DMS 273 treated with DMSO at 0.1 percent for 48 hours (cell line): ENCODE data around the gene BMPR1A.

Experiments used
- DNase-seq: peaks from one replicate; lab custom pipeline; 2025; lab: John Stamatoyannopoulos, UW

Gene BMPR1A

DNA sequence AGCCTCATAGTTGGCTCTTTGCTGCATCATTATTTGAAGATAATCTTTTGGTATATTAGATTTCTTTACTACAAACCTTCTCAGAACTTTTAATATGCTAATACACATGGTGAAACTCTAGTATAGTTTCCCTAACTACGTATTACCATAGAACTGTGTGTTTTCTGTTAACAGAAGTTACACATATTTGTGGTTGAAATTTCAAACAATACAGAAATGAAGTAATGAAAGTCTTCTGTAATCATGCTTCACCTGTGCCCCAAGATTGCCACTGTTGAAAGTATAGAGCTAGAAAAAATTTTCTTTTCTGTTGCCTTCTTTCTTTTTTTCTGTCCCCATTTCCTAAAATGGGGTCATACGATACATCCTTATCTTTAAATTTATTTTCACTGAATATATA, 9.1 kb downstream of the BMPR1A start:
- no peak for DNase-seq

DNA sequence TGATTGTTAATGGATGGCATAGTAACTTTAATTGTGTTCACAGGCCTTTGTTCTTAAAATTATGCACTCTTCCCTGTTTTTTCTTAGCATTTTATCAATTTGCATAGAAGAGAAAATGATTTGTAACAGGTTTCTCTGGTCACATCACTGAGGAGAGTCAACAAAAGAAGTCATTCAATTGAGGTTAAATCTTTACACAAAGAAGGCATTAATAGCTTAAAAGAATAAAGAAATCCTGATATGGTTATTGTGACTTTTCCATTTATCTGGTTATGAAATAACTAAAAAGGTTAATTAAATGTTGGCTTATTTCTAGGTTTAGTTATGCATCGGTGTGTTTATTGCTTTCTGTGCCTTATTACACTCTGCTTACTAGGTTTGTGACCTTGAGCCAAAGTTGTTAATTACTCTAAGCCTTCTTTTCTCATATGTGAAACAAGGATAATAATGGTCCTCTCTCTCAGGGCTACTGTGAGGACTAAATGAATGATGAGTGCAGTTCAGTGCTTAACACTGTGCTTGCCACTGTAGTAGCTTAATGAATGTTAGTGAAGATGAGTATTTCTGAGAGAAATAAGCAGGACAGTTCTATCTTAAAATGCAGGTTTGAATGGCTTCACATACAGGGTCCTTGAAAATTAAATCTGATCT, 12.1 kb downstream of the BMPR1A start:
- no peak for DNase-seq

DNA sequence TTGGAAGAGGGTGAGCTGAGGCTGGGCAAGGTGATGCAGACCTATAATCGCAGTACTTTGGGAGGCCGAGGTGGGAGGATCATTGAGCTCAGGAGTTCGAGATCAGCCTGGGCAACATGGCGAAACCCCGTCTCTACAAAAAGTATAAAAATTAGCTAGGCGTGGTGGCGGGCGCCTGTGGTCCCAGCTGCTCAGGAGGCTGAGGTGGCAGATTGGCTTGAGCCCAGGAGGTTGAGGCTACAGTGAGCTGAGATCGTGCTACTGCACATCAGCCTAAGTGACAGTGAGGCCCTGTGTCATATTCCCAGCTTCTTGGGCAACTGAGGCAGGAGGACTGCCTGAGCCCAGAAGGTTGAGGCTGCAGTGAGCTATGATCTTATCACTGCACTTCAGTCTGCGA, 13.6 kb downstream of the BMPR1A start:
- no peak for DNase-seq

DNA sequence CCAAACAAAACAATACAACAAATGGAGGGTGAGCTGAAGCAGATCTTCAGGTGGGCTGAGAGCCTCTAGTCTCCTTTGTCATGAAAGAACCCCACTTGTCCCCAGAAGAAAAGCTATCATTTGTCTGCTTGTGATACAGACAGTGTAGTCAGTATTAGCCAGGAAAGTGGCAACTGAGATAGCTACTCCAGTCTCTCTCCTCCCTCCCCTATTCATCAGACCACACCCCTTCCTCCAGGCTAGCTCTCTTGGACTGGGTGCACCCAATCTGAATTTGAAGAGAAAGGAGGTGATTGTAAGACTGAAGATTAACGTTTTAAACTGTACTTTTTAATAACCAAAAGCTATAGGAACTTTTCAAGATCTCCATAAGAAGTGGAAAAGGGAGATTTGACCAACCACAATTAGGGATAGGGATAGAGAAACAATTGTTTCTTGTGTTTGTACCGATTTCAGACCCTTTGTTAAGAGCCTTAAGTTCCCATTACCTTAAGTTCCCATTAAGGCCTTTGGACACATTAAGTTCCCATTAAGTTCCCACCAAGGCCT, 14.1 kb downstream of the BMPR1A start:
- DNase-seq: no peak

DNA sequence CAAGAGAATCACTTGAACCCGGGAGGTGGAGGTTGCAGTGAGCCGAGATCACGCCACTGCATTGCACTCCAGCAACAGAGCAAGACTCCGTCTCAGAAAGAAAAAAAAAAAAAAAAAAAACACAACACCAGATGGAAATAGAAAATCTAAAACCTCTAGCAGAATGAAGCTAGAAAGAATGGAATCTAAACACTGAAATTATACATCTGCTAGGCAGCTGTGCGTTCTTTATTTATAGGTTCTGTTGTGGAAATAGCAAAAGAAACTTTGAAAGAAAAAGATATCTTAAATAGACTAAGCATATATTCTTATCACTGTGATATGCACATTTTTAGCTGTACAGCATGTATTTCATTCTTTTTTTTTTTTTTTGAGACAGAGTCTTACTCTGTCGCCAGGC, 17.1 kb downstream of the BMPR1A start:
- DNase-seq: no peak

DNA sequence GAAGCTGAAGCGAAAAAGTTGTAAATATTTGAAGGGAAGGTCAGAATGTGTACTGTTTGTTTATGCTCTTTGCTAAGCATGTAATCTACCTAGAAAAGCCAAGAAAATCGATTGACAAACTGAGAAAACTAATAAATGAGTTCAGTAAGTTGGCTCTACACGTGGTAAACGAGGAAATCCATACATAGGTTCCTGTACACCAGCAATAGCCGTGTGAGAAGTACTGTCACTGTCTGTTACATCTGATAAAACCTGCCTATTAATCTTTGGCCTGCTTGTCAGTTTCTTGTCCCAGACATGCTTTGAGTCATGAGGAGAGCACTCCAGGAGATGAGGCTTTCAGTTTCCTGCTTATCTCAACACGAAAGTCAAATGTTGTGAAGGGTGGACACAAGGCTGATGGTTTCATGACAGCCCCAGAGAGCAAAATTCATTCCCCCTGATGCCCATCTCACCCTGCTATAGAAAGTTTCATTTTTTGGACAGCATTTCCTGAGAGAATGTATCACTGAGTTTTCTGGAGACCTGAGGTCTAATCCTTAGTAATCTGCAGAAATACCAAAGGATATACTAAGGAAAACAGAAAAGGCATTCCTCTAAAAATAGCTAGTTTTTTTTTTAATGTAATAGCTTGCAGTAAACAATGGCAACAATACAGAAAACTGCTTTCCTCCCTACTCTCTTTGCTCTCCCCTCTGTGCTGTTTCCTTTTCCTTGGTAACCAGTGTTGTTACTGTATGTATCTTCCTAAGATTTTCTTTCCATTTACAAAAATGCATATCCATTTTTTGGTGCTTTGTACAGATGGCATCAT, 18.8 kb downstream of the BMPR1A start:
- DNase-seq: no peak

DNA sequence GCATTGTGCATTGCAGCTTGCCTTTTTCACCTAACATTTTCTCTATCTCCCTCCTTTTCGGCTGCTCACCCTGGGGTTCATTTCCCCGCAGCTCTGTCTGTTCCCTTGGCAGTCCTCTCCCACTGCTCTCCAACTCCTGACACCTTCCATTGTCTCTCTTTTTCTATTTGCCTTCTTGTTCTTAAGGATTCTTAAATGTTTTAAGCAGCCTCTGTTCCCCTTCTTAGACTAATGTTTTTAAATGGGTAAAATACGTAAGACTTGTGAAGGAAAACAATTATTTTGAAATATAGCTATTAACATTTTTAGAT, 19.4 kb downstream of the BMPR1A start:
- DNase-seq: no peak

DNA sequence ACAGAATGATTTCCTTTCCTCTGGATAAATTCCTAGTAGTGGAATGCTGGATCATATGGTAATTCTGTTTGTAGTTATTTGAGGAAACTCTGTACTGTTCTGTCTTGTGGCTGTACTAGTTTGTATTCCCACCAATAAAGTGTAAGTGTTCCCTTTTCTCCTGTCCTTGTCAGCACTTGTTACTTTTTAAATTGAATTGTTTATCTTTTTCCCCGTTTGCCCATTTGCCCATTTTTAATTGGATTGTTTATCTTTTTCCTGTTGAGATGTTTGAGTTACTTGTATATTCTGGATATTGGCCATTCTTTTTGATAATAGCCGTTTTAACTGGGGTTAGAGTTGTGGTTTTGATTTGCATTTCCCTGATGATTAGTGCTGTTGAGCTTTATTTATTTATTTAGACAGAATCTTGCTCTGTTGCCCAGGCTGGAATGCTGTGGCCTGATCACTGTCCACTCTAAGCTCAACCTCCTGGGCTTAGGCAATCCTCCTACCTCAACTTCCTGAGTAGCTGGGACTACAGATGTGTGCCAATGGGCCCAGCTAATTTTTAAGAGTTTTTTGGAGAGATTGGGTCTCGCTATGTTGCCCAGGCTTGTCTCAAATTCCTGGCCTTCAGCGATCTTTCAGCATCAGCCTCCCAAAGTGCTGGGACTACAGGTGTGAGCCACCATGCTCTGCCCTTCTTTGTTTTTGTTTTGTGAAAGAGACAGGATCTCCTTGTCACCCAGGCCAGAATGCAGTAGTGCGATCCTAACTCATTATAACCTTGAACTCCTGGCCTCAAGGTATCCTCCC, 23.0 kb downstream of the BMPR1A start:
- DNase-seq: no peak

DNA sequence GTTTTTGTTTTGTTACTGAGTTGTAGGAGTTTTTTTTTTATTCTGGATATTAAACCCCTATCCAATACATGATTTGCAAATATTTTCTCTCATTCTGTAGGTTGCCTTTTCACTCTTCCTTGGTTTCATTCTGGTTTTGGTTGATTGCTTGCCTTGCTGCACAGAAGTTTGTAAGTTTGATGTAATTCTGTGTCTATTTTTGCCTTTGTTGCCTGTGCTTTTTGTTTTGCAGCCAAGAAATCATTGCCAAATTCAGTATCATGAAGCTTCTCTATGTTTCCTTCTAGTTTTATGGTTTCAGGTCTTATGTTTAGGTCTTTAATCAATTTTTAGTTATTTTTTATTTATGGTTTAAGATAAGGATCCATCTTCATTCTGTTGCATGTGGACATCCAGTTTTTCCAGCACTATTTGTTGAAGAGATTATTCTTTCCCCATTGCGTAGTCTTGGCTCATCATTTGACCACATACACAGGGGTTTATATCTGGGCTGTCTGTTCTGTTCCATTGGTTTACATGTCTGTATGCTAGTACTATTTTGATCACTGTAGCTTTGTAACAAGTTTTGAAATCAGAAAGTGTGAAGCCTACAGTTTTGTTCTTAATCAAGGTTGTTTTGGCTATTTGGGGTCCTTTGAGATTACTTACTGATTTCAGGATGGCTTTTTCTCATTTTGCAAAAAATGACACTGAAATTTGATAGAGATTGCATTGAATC, 26.4 kb downstream of the BMPR1A start:
- DNase-seq: no peak

DNA sequence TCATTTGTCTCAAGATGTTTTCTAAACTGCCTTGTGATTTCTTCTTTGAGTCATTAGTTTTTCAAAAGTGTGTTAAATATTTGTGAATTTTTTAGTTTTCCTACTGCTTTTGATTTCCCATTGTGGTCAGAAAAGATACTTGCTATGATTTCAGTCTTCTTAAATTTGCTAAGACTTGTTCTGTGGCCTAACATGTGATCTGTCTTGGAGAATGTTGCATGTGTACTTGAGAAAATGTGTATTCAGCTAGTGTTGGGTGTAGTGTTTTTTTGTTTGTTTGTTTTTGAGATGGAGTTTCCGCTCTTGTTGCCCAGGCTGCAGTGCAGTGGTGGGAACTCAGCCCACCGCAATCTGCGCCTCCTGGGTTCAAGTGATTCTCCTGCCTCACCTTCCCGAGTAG, 28.6 kb downstream of the BMPR1A start:
- no peak for DNase-seq

DNA sequence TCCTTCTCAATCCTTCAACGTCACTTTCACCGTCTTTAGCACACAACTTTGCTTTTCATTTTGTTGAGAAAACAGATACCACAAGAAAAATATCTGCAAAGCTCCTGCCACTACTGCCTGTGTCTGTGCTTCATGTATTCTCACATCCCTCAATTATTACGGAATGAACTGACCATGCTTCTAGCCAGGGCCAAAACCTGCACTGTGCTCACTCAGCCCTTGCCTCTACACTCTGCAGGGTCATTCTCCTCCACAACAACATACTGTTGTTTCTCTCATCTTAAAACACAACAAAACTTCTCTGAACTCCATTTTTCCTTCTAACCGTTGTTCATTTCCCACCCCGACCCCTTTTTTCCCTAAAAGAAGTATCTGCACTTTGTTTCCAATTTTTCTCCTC, 29.5 kb downstream of the BMPR1A start:
- DNase-seq: no peak

DNA sequence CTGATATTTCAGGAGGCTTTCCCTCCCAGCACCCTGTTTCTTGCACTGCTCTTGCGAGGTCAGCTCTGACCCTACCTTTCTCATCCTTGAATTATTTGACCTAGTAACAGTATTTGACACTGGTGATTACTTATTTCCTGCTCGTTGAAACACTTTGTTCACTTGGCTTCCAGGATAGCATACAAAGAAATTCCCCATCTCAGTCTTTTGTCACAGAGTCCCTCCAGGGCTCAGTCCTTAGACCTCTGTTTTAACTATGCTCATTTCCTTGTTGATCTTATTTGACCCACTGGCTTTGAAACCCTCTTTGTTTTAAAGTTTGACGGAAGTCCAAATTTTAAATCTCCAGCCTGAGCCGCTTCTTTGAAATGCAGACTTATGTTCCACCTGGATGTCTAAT, 29.9 kb downstream of the BMPR1A start:
- no peak for DNase-seq

DNA sequence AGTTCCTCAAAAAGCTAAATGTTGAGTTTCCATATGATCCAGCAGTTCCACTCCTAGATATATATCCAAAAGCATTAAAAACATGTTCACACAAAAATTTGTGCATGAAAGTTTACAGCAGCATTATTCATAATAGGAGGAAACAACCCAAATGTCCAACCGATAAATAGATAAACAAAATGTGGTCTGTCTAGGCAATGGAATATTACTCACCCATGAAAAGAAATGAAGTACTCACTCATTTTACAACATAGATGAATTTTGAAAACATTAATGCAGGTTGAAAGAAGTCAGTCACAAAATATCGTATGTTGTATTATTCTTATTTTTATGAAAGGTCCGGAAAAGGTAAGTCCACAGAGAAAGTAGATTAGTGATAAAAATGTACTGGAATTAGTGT, 34.0 kb downstream of the BMPR1A start:
- no peak for DNase-seq

DNA sequence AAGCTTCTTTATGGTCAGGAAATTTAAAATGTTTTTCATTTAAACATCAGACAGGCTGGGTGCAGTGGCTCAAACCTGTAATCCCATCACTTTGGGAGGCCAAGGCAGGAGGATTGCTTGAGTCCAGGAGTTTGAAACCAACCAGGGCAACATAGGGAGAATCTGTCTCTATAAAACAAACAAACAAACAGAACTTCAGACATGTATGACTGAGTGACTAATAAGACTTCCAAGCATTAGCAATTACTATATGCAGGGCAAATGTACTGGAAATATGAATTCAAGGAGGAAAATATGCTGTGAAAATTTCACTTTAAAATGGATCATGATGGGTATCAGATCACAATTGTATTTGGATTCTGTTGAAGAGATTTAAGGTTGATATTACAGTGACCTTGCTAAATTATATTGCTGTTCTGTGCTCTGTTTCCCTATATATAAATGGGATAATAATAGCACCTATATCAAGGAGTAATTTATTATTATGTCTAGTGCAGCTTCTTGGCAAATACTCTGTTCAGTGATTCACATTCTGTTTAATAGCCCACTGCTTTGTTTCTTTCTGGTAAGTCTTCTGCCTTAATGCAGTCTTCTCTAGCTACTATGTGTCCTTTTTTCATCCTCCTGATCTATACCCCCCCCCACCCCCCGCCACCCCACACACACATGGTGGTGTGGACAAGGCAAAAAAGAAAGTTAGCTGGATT, 36.2 kb downstream of the BMPR1A start:
- DNase-seq: no peak

DNA sequence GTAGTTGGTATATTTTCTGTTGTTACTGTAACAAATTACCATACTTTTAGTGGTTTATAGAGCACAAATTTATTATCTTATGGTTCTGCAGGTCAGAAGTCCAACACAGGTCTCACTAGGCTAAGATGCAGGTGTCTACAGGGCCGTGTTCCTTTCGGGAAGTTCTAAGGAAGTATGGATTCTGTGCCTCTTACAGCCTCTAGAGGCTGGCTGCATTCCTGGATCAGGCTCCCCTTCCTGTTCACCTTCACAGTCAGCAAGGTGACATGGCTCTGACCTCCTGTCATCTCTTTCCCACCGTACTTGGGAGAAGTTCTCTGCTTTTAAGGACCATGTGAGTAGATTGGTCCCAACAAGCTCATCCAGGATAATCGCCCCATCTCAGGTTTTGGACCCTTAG, 37.3 kb downstream of the BMPR1A start:
- no peak for DNase-seq

DNA sequence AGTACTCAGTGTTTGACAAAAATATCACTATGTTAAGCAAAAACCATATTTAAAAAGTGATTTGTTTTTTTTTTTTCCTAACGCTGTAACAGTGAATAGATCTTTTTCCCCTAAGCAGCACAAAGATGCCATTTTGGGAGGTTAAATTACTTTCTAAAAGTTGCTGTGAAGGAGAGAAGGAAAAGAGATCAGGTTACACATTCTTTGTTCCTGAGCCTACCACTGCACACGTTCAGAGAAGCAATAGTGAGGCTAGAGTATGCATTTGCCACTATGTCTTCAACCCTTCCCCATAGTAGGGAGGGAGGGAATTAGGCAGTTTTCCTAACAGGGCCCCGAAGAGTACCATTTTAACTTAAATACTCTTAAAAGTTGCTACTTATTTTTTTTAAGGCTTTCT, 38.9 kb downstream of the BMPR1A start:
- DNase-seq: peak; percentile 57

DNA sequence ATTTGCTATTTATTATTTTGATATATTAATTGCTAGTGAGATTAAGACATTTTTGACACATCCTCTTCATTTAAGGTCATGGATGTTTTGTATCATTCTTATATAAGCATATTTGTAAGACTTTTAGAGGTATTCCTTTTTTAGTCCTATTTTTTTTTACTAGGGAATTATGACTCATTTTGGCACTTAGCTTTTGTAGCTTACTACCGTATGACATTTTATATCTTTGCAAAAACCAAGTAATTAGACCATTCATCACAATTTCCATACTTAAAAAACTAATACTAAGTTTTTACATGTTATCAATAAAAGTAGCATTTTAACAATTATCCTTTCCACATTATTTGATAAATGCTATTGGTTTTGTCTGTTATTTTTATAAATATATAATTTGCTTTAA, 41.6 kb downstream of the BMPR1A start:
- no peak for DNase-seq

DNA sequence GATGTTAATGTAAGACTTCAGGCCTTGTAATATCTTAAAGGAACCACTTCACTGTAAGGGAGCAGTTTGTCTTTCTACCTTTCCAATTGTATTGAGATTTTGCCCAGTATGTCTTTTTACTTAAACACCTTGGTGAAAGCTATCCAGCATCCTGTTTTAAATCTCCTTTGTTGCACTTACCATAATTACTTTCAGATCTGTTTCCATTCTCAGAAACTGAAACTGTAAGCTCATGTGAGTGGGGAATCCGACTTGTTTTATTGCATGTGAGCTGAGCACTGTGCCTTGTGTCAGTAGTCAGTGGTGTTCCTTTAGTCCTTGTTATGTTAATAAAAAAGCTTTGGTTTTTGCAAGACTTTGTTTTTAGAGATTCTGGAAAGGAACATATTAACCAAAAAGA, 42.2 kb downstream of the BMPR1A start:
- DNase-seq: no peak

DNA sequence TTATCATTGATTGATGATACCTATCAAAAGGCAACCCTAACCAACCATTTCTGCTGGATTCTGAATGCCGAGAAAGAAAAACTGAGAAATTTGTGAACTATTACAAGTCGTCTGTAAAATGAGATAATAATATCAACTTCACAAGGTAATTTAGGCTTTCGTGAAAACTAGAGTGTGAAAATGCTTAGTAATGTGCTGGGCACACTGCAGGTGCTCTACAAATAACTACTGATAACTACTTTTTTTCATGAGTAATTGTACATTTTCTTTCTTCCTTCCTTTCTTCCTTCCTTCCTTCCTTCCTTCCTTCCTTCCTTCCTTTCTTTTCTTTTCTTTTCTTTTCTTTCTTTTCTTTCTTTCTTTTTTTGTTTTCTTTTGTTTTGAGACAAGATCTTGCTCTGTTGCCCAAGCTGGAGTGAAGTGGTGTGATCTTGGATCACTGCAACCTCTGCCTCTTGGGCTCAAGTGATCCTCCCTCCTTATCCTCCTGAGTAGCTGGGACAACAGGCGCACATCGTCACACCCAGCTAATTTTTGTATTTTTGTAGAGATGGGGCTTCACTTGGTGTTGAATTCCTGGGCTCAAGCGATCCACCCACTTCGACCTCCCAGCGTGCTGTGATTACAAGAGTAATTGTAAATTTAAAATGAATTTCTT, 42.9 kb downstream of the BMPR1A start:
- DNase-seq: no peak

DNA sequence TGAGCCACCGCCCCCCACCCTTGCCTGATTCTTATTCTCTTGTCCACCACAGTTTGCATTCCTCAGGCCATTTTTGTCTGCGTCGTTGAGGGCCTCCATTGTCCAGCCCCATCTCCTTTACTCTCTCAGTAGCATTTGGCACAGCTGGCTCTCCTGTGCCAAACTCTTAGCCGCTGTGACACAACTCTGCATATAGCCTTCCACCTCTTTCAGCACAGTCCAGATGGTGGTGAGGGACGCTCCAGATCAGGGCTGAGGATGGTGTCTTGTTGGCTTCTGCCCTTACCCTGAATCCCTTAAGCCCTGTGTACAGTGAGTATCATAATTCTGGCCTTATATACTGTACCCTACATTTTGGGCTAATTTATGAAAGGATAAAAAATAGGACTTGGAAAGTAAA, 45.6 kb downstream of the BMPR1A start:
- no peak for DNase-seq

DNA sequence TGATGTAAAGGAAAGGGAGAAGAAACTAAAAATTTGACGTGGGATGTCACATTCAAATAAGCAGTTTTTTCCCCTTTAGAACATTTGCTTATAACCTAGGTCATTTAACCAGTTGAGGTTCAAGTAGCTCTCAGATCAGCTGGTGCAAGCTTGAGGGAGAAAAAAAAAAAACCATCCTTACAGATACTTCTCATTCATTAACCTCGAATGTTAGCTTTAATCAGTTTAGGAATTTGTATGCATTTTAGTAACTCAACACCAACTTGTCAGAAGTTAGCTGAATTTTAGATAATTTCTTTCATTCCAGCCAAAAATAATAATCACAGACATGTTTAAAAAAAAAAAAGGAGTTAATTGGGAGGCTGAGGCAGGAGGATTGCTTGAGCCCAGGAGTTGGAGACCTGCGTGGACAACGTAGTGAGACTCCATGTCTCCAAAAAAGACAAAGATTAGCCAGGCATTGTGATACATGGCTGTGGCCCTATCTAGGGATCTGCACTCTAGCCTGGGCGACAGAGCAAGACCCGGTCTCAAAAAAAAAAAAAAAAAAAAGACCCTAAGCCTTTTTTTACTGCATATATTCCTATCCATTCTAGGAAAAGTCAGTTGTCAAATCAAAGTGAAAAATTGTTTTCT, 46.2 kb downstream of the BMPR1A start:
- DNase-seq: no peak
